ENCODE data around the gene FES. TPM values are rescaled to one million over a fixed set of nuclear protein-coding genes. Genes with fewer than 3 reads are reported as not detected.
"Not testable (repeated sequence)": the region's sequence is repeated elsewhere in the genome, so short reads cannot be mapped to it uniquely, and the experiment has no call there.

Gene FES
- total RNA-seq, 1 experiment from 2014 or later = 0.16 TPM

DNA sequence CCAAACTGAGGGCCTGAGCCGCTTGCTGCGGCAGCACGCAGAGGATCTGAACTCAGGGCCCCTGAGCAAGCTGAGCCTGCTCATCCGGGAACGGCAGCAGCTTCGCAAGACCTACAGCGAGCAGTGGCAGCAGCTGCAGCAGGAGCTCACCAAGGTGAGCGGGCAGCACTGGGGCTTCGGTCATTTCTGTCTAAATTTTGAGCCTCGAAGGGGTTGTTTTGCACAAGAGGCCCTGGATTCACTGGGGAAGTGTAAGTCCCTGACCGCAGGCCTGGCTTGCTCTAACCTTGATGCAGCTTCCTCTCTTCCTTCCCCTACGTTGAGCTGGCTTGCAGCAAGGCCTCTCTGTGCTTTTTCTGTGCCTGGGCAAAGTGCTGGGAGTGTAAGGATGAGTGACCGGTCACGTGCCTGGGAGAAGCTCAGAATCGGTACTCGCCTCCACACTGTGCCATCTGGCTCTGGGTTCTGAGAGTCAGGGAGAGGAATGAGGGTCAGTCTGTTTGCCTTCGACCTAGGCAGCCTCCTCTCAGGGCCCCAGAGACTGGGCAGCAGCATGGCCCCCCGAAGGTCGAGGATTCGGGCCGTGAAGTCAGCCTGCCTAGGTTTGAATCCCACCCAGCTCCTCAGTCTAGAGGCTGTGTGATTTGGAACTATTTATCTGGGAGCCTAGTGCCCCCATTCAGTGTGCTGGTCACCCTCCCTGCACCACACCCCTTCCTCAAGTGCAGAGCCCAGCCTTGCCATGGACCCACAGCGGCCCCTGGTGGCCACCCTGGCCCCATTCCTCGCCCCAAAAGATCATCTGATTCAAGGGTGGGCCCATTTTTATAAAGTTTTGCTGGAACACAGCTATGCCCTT is 1.4 kb downstream of the FES start:
- no peaks in the 10 kb centered on the region for H3K27me3 ChIP-seq (replicated peaks)
- DNase-seq (ENCODE audit: low read depth in 1 of 2, low spot score in 2 of 2) = peak; percentile 75 to 76
- peaks cover 10% of the 10 kb centered on the region for H3K4me1 ChIP-seq (replicated peaks)
- no peaks in the 10 kb centered on the region for H3K9me3 ChIP-seq (replicated peaks)
- no peak overlapping the region for H3K4me3 ChIP-seq
- peaks cover 26% of the 10 kb centered on the region for H3K36me3 ChIP-seq
- no peak overlapping the region for H3K27ac ChIP-seq

DNA sequence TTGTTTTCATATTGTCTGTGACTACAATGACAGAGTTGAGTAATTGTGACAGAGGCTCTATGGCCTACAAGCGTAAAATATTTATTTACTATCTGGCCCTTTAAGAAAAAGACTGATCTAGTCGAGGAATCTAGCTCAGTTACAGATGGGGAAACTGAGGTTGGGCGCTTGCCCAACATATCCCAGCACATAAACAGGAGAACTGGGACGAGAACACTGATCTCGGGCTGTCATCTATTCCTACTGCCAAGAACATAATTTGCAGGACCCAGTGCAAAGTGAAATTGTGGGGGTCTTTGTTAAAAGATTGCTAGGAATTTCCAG is 1.9 kb downstream of the FES start:
- no peaks in the 10 kb centered on the region for H3K9me3 ChIP-seq (replicated peaks)
- DNase-seq (ENCODE audit: low read depth in 1 of 2, low spot score in 2 of 2) = no peak

DNA sequence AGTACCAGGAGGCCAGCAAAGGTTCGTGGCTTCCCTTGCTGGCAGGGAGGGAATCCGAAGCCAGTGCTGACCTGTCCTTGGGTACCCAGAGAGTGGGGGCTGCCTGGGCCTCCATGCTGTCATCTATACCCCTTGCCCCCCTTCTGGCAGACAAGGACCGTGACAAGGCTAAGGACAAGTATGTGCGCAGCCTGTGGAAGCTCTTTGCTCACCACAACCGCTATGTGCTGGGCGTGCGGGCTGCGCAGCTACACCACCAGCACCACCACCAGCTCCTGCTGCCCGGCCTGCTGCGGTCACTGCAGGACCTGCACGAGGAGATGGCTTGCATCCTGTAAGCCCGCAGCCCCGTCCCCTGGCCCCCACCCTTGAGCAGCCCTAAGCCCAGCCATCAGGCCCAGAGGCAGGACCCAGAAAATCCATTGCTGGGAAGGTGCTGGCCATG is 2.8 kb downstream of the FES start:
- no peaks in the 10 kb centered on the region for H3K27me3 ChIP-seq (replicated peaks)
- DNase-seq (ENCODE audit: low read depth in 1 of 2, low spot score in 2 of 2) = no peak
- no peak overlapping the region for H3K27ac ChIP-seq
- no peaks in the 10 kb centered on the region for H3K9me3 ChIP-seq (replicated peaks)
- no peak overlapping the region for H3K4me3 ChIP-seq
- peaks cover 12% of the 10 kb centered on the region for H3K36me3 ChIP-seq
- peaks cover 10% of the 10 kb centered on the region for H3K4me1 ChIP-seq (replicated peaks)

More for the DNA sequence above, 1.9 kb downstream of the FES start:
- Histone ChIP-seq H3K36me3 (peaks cover 20% of the 10 kb centered on the region), H3K4me1 (replicated peaks) (peaks cover 10% of the 10 kb centered on the region), H3K27ac (no peak overlapping the region), H3K4me3 (no peak overlapping the region), H3K27me3 (replicated peaks) (no peaks in the 10 kb centered on the region)

DNA sequence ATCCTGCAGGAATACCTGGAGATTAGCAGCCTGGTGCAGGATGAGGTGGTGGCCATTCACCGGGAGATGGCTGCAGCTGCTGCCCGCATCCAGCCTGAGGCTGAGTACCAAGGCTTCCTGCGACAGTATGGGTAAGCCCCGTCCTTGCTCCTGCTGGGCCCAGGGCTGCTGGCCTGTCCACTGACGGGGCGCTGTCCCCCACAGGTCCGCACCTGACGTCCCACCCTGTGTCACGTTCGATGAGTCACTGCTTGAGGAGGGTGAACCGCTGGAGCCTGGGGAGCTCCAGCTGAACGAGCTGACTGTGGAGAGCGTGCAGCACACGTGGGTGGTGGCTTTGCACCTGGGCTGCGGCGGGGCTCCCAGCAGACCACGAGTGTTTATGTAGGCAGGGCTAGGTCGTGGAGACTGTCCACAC is 5.0 kb downstream of the FES start:
- H3K27ac ChIP-seq = no peak overlapping the region
- no peaks in the 10 kb centered on the region for H3K9me3 ChIP-seq (replicated peaks)
- H3K4me1 ChIP-seq (replicated peaks) = peaks cover 10% of the 10 kb centered on the region
- no peak overlapping the region for H3K4me3 ChIP-seq
- no peak for DNase-seq (ENCODE audit: low read depth in 1 of 2, low spot score in 2 of 2)
- no peaks in the 10 kb centered on the region for H3K36me3 ChIP-seq
- no peaks in the 10 kb centered on the region for H3K27me3 ChIP-seq (replicated peaks)

DNA sequence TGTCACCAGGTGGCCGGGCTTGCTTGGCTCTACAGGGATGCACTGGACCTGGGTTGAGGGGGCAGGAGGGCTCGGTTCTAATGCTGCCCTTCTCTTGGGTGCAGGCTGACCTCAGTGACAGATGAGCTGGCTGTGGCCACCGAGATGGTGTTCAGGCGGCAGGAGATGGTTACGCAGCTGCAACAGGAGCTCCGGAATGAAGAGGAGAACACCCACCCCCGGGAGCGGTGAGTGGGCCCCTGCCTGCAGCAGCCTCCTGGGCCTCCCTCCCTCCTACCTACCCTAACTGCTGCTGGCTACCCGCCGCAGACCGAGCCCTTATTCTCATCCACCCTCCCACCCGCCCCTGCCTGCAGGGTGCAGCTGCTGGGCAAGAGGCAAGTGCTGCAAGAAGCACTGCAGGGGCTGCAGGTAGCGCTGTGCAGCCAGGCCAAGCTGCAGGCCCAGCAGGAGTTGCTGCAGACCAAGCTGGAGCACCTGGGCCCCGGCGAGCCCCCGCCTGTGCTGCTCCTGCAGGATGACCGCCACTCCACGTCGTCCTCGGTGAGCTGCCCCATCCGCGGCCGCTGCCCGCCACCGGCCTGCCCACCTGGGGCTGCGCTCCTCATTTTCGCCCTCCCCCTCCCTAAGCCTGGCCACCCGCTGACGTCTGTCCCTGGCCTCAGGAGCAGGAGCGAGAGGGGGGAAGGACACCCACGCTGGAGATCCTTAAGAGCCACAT is 5.6 kb downstream of the FES start:
- H3K9me3 ChIP-seq (replicated peaks) = no peaks in the 10 kb centered on the region
- no peak for DNase-seq (ENCODE audit: low read depth in 1 of 2, low spot score in 2 of 2)
- H3K27me3 ChIP-seq (replicated peaks) = no peaks in the 10 kb centered on the region
- peaks cover 10% of the 10 kb centered on the region for H3K4me1 ChIP-seq (replicated peaks)
- no peaks in the 10 kb centered on the region for H3K36me3 ChIP-seq
- H3K27ac ChIP-seq = no peak overlapping the region
- no peak overlapping the region for H3K4me3 ChIP-seq

DNA sequence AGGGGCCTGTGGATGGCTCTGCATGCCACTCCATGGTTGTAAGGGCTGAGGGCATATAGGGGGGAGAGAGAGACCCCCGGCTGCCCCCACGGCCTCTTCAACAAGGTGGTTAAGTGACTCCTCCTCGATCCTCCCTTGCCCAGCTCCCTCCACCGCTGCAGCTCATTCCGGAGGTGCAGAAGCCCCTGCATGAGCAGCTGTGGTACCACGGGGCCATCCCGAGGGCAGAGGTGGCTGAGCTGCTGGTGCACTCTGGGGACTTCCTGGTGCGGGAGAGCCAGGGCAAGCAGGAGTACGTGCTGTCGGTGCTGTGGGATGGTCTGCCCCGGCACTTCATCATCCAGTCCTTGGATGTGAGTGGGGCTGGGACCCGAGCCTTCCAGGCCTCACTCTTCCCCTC is 6.5 kb downstream of the FES start:
- H3K27ac ChIP-seq = no peak overlapping the region
- no peak for DNase-seq (ENCODE audit: low read depth in 1 of 2, low spot score in 2 of 2)
- no peaks in the 10 kb centered on the region for H3K27me3 ChIP-seq (replicated peaks)
- H3K36me3 ChIP-seq = no peaks in the 10 kb centered on the region
- H3K4me3 ChIP-seq = no peak overlapping the region
- peaks cover 6% of the 10 kb centered on the region for H3K4me1 ChIP-seq (replicated peaks)
- no peaks in the 10 kb centered on the region for H3K9me3 ChIP-seq (replicated peaks)

DNA sequence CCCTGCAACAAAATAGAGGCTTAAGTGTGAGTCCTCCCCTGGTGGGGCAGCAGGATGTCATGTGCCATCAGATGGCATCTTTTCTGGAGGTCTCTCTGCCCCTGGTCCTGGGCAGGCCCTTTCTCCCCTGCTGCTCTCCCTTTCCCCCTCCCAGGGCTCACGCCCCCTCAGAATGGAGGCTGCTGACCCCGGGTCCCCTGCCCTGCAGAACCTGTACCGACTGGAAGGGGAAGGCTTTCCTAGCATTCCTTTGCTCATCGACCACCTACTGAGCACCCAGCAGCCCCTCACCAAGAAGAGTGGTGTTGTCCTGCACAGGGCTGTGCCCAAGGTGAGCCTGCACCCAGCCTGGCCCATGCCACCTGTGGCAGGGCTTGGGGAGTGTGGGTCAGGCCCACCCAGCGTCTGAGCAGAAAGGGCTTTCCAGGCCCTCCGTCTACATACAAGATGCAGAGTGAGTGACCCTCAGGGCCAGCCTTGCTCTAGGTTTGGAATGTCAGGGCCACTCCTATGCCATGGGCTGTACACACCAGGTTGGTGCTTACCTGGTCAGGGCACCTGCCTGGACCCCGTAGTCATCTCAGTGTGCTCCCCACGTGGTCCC is 7.1 kb downstream of the FES start:
- no peaks in the 10 kb centered on the region for H3K27me3 ChIP-seq (replicated peaks)
- H3K27ac ChIP-seq = no peak overlapping the region
- no peak for DNase-seq (ENCODE audit: low read depth in 1 of 2, low spot score in 2 of 2)
- H3K9me3 ChIP-seq (replicated peaks) = no peaks in the 10 kb centered on the region
- H3K4me3 ChIP-seq = no peak overlapping the region
- H3K36me3 ChIP-seq = no peaks in the 10 kb centered on the region
- H3K4me1 ChIP-seq (replicated peaks) = no peaks in the 10 kb centered on the region

DNA sequence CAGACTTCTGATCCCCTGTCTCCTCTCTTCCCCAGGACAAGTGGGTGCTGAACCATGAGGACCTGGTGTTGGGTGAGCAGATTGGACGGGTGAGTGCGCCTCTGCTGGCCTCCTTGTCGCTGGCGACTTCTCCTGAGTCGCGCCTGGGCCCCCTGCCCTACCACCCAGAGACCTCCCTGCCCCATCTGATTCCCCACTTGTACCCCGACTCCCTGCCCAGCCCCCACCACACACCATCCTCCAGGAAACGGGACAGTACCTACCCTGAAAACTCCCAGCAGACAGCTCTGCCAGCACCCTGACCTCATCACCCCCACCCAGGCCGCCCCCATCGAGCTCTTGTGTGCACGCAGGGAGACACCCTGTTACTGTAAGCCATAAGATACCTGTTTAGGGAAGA is 7.7 kb downstream of the FES start:
- H3K9me3 ChIP-seq (replicated peaks) = no peaks in the 10 kb centered on the region
- no peak overlapping the region for H3K27ac ChIP-seq
- DNase-seq (ENCODE audit: low read depth in 1 of 2, low spot score in 2 of 2) = no peak
- no peaks in the 10 kb centered on the region for H3K4me1 ChIP-seq (replicated peaks)
- H3K36me3 ChIP-seq = no peaks in the 10 kb centered on the region
- no peak overlapping the region for H3K4me3 ChIP-seq
- H3K27me3 ChIP-seq (replicated peaks) = no peaks in the 10 kb centered on the region

DNA sequence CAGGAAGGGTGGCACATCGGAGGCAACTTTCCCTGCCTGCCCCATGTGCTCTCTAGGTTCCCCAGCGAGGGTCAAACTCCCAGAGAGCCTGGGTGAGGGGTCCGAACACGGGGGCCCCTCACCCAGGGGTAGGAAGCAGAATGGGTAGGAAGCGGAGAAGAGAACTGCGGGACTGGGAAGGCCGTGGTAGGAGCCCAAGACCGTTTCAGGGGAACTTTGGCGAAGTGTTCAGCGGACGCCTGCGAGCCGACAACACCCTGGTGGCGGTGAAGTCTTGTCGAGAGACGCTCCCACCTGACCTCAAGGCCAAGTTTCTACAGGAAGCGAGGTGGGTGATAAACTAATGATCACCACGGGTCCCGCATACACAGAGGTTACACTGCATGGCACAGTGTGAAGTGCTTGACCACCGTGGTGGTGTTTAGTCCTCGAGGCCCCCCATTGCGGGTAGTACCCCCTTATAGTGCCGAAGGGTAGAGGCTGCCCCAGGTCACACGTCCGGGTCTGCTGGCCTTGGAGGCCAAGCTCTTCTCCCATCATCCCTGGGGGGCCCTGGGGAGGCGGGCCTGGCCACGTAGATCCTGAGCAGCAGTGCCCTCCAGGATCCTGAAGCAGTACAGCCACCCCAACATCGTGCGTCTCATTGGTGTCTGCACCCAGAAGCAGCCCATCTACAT is 8.3 kb downstream of the FES start:
- Histone ChIP-seq H3K36me3 (no peaks in the 10 kb centered on the region), H3K4me3 (no peak overlapping the region), H3K4me1 (replicated peaks) (no peaks in the 10 kb centered on the region)

DNA sequence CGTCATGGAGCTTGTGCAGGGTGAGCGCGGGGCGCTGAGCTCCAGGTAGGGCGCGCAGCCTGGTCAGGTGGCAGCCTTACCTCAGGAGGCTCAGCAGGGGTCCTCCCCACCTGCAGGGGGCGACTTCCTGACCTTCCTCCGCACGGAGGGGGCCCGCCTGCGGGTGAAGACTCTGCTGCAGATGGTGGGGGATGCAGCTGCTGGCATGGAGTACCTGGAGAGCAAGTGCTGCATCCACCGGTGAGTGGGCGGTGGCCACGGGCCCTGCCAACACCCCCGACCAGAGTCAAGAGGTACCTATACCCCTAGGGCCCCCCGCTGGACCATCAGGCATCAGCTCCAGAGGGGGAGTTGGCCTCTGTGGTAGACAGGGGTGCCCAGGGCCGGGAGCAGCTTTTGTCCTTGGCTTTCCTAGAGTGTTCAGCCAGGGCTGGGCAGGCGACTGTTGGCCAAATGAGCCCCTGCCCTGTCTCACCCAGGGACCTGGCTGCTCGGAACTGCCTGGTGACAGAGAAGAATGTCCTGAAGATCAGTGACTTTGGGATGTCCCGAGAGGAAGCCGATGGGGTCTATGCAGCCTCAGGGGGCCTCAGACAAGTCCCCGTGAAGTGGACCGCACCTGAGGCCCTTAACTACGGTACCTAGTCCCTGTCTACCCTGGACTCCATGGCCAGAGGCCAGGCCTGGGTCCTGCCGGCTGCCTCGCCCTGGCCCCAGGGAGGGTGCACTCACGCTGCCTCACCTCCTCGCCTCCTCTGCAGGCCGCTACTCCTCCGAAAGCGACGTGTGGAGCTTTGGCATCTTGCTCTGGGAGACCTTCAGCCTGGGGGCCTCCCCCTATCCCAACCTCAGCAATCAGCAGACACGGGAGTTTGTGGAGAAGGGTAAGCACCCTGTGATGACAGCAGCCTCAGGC is 9.1 kb downstream of the FES start:
- Histone ChIP-seq H3K27ac (no peak overlapping the region), H3K4me1 (replicated peaks) (no peaks in the 10 kb centered on the region), H3K27me3 (replicated peaks) (no peaks in the 10 kb centered on the region), H3K4me3 (no peak overlapping the region), H3K9me3 (replicated peaks) (no peaks in the 10 kb centered on the region), H3K36me3 (no peaks in the 10 kb centered on the region)
- DNase-seq (ENCODE audit: low read depth in 1 of 2, low spot score in 2 of 2) = no peak

More for the DNA sequence above, 8.3 kb downstream of the FES start:
- no peak for DNase-seq (ENCODE audit: low read depth in 1 of 2, low spot score in 2 of 2)
- Histone ChIP-seq H3K27me3 (replicated peaks) (no peaks in the 10 kb centered on the region), H3K9me3 (replicated peaks) (no peaks in the 10 kb centered on the region), H3K27ac (no peak overlapping the region)

DNA sequence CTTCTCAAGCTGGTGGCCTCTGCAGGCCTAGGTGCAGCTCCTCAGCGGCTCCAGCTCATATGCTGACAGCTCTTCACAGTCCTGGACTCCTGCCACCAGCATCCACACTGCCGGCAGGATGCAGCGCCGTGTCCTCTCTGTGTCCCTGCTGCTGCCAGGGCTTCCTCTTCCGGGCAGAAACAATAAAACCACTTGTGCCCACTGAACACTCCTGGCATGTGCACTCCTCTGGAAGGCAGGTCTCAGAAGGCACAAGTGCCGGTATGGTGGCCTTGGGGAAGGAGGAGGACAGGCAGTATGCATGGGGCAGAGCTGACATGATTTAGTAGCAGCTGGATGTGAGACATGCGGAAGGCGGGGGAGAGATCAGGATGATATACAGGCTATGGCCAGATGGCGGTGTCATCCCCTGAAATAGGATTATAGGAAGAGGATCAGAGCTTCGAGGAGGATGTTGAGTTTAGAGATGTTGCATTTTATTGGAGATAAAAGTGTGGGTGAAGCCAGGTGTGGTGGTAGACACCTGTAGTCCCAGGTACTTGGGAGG is 11.3 kb downstream of the FES start:
- DNase-seq (ENCODE audit: low read depth in 1 of 2, low spot score in 2 of 2) = no peak
- no peak overlapping the region for H3K27ac ChIP-seq

DNA sequence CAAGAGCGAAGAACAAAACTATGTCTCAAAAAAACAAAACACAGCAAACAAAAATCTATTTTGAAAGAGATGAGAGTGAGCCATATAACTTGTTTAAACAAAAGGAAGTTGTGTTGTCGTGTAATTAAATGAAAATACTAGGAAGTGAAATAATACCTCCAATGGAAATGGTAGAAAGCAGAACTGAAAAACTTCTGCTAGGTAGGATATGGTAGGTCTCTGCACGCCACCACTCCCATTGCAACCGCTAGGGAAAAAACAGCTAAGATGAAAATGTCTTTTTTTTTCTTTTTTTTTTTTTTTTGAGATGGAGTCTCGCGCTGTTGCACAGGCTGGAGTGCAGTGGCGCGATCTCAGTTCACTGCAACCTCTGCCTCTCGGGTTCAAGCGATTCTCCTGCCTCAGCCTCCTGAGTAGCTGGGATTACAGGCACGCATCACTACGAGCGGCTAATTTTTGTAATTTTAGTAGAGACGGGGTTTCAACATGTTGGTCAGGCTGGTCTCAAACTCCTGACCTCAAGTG is 12.9 kb downstream of the FES start:
- H3K9me3 ChIP-seq (replicated peaks); H3K4me3 ChIP-seq; H3K4me1 ChIP-seq (replicated peaks); H3K27me3 ChIP-seq (replicated peaks); H3K36me3 ChIP-seq; H3K27ac ChIP-seq; DNase-seq (ENCODE audit: low read depth in 1 of 2, low spot score in 2 of 2): not testable (repeated sequence)

More for the DNA sequence above, 11.3 kb downstream of the FES start:
- Histone ChIP-seq H3K27me3 (replicated peaks) (no peaks in the 10 kb centered on the region), H3K9me3 (replicated peaks) (no peaks in the 10 kb centered on the region), H3K4me3 (no peak overlapping the region), H3K4me1 (replicated peaks) (no peaks in the 10 kb centered on the region), H3K36me3 (no peaks in the 10 kb centered on the region)
